ENCODE data around the gene APPL2.
"Not testable (repeated sequence)": the region's sequence is repeated elsewhere in the genome, so short reads cannot be mapped to it uniquely, and the experiment has no call there.

APPL2 gene

DNA sequence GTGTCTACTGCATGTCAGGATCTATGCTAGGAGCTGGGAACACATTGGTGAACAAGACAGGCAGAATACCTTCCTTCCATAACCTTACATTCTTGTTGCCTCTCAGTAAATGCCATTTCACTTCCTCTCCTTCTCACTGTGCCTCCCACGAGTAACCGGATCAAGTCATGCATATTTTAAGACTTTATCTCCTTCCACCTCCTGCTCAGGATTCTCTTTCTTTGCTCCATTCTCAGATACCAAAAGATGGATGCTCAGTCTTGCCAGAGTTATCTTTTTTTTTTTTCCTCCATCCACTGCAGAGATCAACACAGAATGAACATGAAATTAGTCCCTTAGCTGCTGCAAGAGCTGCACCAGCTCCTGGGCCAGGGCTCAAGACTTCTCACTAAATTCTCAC lies 20.0 kb upstream of the APPL2 start:
- no peak for DNase-seq

GRCh38 chr12:105253866-105254513 lies 18.0 kb upstream of the APPL2 start:
- DNase-seq: no peak

DNA sequence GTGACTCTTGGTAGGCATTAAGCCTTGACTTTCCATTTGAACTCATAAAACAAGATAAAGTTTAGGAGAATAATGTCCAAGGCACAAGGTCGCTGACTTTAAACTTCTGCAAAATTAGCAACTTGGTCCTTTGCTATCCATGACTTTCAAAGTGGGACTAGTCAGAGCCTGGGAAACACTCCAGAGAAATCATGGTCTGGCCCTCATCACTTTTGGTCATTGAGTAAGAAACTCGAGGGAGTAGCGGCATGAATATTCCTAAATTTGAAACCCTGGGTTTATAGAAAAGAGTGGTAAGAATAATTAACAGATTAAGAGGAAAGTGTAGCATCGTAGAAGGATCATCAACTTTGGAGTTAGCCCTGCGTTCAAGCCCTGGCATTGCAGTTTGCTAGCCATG lies 16.9 kb upstream of the APPL2 start:
- no peak for DNase-seq

GRCh38 chr12:105245776-105246427 lies 9.9 kb upstream of the APPL2 start:
- not testable (repeated sequence) for DNase-seq

GRCh38 chr12:105245291-105245690 lies 9.3 kb upstream of the APPL2 start:
- DNase-seq: no peak

DNA sequence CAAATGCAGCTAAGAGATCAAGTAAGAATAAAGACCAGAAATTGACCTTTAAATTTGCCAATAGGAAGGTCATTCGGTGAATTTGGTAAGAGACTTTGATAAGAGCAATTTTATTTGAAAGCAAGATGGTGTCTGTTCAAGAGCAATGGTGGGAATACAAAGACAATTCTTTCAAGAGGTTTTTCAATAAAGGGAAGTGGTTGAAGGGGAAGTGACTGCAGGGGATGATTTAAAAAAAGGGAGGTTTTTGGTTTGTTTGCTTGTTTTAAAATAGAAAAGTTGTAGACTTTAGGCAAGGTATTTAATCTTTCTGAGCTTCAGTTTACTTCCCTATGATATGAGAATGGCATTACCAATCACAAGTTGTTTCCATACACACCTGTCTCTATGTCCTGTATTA lies 4.3 kb upstream of the APPL2 start:
- no peak for DNase-seq

GRCh38 chr12:105239304-105239703 lies 3.3 kb upstream of the APPL2 start:
- DNase-seq: no peak

- no peak for DNase-seq
Observed at GRCh38 chr12:105237666-105238065, 1.7 kb upstream of the APPL2 start.

- peak; percentile 56 for DNase-seq
Observed at GRCh38 chr12:105235281-105235731, 668 bp downstream of the APPL2 start.

- DNase-seq: no peak
Observed at GRCh38 chr12:105234197-105234596, 1.8 kb downstream of the APPL2 start.

DNA sequence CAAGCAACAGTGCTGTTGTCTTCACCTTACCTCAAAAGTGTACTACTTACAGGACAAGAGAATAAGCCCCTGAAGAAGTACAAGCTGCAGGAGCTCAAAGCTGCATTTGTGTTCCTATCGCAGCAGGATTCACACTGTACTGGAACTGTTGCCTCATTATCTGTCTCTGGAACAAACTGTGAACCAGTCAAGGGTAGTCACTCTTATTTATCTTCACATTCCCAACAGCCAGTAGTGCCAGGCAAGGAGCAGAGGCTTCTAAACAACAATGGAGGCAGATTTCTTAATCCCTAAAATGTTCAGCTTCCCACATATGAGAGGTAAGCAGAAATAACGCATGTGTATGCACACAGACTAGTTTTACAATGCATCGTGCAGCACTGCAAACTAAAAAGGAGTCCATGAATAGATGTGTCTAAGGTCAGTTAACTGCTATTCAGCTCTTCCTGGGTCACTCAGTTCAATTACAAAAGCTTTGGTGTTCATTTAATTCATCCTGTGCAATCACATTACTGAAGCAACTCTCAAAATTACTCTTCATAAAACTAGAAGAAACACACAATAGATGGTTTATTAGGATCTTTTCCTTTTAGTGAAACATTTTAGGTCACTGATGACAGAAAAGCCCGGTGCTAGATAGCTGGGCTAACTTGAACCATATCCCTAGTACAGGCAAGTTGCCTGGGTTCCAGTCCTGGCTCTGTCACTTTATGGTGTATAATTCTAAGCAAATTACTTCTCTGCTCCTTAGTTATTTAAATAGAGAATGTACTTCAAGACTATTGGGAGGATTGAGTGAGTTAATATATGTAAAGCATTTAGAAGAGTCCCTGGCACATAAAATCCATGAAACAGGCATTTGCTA lies 2.7 kb downstream of the APPL2 start:
- DNase-seq: no peak

DNA sequence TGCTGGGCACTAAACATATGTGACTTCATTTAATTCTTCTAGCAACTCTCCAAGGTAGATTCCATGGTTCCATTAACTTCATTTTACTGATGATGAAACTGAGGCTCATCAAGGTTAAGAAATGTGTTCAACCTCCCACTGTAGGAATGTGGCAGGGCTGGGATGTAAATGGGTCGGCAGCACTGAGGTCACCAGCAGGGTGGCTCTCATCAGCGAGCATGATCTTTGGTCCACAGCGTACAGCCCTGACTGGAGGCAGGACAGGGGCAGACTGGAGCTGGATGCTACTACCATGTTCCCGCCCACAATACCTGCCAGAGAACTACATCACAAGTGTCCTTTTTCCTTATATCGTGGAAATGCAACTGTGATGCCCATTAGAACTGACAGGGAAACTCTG lies 4.6 kb downstream of the APPL2 start:
- DNase-seq: no peak

- no peak for DNase-seq
Observed at GRCh38 chr12:105229371-105229770, 6.6 kb downstream of the APPL2 start.

DNA sequence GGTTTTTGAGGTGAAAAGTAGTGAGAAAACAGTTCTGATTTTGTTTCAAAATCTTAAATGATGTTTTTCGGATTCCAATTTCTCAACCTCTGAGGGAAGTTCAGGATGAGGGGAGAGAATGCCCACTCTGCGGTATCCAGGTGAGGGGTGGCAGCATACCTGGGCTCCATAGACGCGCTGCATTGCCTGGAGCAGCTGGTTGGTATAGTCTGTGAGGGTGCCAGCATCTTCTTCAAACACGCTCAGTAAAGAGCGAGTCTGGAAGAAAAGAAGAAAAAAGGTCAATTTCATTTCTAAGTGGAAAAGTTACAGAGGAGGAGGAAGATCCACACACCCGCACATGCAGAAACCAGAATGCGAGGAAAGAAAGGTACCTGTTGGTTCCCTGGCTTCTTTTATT lies 7.0 kb downstream of the APPL2 start:
- no peak for DNase-seq

GRCh38 chr12:105228494-105228893 lies 7.5 kb downstream of the APPL2 start:
- no peak for DNase-seq

- no peak for DNase-seq
Observed at GRCh38 chr12:105227879-105228278, 8.1 kb downstream of the APPL2 start.

DNA sequence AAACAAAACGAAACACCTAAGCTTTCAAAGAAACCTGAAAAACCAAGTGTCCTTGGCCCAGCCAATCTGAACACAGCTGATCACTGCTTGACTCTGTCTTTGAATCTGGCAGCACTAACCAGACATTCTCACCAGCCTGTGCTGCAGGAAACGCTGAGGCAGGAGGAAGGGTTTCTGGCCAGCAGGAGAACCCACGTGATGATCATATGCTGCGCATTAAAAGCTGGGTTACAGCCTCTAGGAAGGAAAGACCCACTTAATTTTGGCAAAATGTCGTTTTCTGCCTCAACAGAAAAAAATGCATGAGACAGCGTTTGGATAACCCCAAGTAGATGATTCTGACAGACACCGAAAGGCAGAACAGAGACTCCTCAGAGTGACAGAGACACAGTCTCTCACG lies 9.8 kb downstream of the APPL2 start:
- no peak for DNase-seq

- no peak for DNase-seq
Observed at GRCh38 chr12:105225505-105226015, 10.4 kb downstream of the APPL2 start.

- DNase-seq: no peak
Observed at GRCh38 chr12:105224399-105224798, 11.6 kb downstream of the APPL2 start.

DNA sequence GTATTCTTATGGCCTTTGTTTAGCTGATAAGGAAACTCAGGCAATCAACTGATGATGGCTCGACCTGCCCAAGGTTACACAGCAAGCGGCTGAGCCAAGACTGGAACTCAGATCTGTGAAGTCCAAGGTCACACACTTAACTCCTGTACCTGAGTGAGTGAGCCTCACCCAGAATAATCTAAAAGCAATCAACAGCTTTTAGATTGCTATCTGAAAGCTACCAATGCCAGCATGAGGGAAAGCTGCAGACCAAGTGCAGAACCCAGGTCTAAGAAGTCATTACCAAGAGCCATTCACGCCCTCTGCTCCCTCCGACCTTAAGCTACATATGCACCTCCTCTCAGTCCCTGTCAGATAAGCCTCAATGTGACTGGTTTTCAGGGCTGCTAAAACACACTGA lies 12.1 kb downstream of the APPL2 start:
- DNase-seq: no peak

DNA sequence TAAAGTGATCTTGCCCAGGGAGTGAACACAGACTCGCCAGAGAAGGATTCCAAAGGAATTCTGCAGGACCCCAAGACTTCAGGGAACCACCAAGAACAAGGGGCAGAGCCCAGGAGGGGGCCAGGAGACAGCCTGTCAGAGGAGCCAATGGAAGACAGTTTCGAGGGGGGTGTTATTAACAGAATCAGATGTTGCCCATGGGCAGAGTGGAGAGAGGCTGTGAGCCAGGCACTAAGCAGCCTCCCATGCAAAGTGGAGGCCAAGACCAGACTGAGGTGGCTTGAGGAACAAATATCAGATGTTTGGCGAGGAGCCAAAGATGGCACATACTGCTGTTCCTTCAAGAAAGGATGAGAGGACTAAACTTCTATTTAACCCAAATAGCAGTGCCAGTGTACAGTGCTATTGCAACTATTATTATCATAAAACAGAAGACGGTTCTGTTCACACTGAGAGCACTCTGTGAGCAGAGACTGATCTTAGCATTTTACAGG lies 12.6 kb downstream of the APPL2 start:
- DNase-seq: no peak

- DNase-seq: no peak
Observed at GRCh38 chr12:105222726-105223351, 13.1 kb downstream of the APPL2 start.

DNA sequence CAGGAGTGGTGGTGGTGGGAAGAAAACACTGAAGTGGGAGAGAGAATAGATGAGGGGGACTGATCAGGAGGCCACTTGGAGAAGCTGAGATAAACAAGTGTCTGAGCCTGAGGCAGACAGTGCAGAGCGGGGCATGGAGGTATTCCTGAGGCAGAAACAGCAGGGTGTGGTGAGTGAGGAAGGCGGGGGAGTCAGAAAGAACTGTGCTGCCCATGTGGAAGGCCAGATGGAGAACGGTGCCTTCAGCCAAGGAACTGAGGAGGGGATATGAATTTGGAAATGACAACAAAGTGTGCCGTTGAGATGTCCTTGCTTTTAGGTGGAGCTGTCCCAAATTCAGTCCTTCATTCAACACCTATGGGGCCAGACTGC lies 13.7 kb downstream of the APPL2 start:
- DNase-seq: no peak

All from NCI-H345 (cell line).